GM18951 (cell line): ENCODE results near the gene RRAS.

Experiments
- POLR2A ChIP-seq: IDR thresholded peaks from 4 replicates; pipeline ENCODE4 v1.6.1; 2011; ENCODE audit warnings: mild to moderate bottlenecking; ENCODE audit not compliant: insufficient read length, insufficient read depth; ENCODE audit errors: extremely low read depth
- in situ Hi-C: fragments of 300-500 bp; cut with MboI; formaldehyde crosslinking; loops from one replicate; pipeline ENCODE4 v1.12.0; 2022; ENCODE audit warnings: low sequenced_read_pairs, mixed read lengths, inconsistent platforms; ENCODE audit not compliant: unreplicated experiment

The RRAS gene

DNA sequence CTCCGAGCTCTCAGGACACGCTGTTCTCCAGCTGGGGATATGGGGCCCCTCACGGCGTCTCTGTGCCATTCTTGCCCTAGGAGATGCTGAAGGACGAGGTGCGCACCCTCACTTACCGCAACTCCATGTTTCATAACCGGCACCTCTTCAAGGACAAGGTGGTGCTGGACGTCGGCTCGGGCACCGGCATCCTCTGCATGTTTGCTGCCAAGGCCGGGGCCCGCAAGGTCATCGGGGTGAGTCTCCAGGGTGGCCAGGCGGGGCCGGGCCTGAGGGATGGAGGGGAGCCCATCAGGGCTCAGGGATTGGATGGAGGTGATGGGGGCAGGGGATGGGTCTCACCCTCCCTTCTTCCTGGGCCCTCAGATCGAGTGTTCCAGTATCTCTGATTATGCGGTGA is 41.9 kb upstream of the RRAS start:
- in situ Hi-C loops = no loop called here
- no peak for TF ChIP-seq POLR2A

DNA sequence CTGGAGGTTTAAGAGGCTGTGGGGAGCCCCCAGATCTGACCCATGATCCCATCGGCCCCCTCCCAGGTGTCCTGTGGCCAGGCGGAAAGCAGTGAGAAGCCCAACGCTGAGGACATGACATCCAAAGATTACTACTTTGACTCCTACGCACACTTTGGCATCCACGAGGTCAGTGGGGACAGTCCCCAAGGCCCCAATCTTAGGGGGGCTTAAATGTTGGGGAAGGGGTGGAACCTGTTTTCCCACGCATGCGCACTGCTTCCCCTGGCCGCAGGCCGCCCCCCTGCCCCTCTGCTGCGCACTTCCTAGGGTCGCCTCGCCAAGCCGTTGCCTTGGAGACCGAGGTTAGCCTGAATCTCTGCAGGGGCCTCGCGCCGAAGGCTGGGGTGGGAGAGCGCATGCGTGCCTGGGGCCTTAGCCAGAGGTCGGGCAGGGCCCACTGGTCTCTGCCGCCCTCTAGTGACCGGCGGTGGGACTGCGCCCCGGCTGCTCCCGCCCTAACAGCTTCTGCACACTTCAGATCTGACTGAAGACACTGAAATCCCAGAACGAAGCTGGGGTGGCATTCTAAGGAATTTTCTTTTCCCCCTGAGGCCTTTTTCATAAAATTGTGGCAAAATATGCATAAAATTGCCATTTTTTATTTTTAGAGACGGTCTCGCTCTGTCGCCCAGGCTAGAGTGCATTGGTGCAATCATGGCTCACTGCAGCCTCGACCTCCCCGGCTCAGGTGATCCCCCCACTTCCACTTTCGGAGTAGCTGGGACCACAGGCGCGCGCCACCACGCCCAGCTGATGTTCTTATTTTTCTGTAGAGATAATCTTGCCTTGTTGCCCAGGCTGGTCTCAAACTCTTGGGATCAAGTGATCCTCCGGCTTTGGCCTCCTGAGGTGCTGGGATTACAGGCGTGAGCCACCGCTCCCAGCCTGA is 40.7 kb upstream of the RRAS start:
- in situ Hi-C loops = no loop called here

DNA sequence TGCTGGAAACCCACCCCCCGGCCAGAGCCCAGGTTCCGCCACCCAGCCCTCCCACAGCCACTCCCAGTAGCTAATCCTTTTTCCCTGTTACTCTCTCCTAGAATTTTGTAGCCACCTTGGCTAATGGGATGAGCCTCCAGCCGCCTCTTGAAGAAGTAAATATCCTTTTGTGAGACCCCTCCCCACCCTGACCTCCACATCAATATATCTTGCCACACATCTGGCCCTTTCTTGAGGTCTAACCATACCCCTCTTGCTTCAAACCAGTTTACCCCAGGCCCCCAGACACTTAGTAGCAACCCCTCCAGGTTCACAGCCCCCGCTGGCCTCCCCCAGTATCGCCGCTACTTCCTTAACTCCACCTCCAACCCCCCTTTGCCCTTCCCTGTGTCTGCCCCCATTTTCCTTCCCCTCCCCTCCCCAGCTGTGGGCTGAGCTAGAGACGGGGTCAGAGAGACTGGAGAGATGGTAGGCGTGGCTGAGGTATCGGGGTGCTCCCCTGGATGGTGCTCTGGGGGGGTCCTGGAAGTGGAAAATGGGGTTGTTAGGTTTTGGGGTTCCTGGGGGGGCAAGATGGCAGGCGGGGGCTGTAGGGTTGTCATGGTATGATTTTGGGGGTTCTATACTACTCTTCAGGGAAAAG is 39.9 kb upstream of the RRAS start:
- in situ Hi-C loops = no loop called here
- no peak for TF ChIP-seq POLR2A

More for the DNA sequence above, 40.7 kb upstream of the RRAS start:
- TF ChIP-seq POLR2A = peak; percentile 30

DNA sequence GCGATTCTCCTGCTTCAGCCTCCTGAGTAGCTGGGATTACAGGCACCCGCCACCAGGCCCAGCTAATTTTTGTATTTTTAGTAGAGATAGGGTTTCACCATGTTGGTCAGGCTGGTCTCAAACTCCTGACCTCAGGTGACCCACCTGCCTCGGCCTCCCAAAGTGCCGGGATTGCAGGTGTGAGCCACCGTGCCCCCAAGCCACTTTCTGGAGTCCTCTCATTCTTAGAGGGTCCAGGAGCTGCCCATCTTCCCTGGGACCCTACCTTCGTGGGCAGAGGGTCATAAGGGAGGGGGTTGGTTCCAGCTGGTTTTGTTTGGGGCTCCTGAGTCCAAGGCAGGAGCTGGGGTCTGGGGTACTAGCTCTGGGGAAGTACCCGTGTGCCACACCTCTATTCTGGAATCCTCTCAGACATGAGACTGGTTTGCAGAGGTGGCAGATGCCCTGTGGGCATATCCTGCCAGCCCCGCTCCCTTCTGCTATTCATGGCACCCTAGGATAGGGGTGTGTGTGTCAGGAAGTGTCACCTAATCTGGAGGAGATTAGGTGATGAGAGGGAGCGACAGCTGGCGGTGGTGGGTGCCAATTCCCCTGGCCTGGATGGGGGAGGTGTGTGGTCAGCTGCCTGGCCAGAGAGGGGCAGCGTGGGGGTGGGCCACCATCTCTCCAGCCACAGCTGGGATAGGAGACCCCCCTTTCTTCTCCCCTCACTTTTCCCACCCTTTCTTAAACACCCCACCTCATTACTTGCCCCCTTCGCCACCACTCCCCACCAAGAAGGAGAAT is 39.2 kb upstream of the RRAS start:
- in situ Hi-C loops = no loop called here
- TF ChIP-seq POLR2A = no peak

DNA sequence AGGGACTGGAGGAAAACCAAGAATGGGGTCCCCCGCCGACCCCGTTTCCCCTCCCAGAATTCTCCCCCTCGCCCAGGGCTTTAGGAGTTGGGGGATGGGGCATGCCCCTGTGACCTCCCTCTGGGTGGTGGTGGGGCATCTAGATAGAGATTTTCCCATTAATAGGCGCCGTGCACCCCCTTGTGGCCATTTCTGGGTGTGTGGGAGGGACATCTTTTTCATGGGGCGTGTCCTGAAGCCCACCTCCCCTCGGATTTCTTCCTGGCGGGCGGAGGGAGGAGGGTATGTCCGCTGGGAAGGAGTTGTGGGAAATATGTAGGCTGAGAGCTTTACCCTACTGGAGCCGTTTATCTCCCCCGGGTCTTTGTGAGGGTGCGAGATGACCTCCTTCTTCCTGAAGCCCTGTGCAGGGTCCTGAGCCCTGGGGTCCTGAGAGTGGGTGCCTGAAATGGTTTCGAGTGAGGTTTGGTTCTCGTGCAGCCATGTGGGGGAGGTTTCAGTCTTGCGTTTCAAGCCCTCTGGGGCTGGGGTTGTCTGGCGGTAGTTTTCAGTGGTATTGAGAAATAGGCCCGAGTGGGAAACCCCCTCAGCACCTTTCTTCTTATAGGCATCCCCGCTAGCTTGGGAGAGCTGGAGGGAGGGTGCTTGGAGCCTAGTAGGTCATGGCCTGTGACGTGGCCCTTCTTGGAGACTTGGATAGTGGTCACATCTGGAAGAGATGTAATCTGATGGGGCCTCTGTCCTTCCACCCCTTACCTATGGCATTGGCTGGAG is 38.1 kb upstream of the RRAS start:
- in situ Hi-C loops = no loop called here
- TF ChIP-seq POLR2A = peak; percentile 22

DNA sequence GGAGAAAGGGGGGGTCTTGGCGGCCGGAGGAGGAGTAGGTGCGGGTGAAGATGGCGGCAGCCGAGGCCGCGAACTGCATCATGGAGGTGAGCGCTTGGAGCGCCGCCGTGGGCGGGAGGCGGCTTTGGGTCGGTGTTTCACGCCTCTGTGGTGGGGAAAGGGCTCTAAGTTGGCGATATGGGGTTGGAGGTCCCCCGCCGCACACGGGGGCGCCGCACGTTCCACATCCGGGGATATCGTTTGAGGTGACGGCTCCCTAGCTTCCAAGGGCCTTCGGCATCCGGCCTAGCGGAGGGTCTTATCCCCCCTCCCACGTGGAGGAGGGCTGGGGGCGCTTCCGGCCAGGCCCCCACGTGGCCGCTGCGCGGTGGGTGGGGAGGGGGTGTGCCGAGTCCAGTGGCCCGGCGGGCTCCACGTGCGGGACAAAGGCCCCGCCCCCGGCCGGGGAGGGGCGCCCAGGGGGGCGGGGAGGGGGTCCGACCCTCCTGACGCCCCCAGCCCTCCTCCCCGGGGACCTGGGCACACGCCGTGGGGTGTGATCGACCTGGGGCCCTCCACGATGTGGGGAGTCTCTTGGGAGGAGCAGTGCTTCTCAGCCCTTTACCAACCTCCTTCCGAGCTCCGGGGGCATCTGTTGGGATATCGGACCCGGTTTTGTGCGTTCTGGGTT is 37.4 kb upstream of the RRAS start, which contains the start of gene PRMT1:
PRMT1 (plus strand) TSS at position 41 of the 670 bp plus-strand sequence; CDS start at position 51, 10 bp downstream.
- in situ Hi-C loops = no loop called here
- TF ChIP-seq POLR2A = peak; percentile 93

DNA sequence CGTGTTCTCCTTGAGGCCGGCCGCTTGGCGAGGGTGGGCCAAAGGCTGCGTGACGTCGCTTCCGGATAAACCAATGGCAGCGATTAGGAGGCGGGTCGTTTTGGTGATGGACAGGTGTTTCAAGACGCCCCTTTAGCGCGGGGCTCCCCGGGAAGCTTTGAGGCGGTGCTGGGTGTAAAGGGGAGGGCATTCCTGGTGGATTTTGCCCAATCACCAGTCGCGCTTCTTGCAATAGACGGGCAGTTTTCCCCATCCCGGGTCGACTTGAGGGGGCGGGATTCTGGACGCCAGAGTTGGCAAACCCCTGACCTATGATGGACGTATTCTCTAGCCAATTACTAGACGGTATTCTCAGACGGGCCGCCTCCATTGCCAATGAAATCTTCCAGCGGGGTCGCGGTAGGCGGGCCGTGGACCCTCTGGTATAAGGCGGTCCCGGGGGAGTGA is 36.9 kb upstream of the RRAS start:
- in situ Hi-C loops = no loop called here
- TF ChIP-seq POLR2A = no peak

DNA sequence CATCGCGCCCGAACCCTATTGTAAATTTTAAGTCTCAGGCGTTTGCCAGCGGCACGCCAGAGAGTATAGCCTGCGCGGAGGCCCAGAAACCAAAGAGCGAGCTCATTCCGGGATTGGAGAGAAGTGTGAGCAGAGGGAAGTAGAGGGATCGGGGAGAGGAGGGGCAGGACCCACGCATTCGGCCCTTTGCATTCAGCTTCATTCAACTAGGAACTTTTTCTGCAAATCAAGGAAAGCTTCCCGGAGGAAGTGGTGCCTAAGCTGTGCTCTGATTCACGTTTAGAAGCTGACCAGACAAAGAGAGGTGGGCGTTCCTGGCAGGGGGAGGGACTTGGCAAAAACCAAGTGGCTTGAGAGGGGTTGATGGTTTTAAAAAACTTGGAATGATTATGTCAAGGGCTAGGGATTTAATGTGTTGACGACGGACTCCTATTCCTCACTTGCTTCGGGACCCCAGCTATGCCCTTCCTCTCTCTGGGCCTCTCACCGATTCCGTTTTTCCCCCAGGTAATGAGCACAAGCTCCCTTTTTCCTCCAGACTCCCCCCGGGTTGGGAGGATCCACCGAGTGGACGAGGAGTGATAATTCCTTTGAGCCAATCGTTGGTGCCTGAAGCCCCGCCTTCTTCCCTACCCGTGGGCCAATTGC is 36.3 kb upstream of the RRAS start:
- peak; percentile 92 for TF ChIP-seq POLR2A
- in situ Hi-C loops = no loop called here

DNA sequence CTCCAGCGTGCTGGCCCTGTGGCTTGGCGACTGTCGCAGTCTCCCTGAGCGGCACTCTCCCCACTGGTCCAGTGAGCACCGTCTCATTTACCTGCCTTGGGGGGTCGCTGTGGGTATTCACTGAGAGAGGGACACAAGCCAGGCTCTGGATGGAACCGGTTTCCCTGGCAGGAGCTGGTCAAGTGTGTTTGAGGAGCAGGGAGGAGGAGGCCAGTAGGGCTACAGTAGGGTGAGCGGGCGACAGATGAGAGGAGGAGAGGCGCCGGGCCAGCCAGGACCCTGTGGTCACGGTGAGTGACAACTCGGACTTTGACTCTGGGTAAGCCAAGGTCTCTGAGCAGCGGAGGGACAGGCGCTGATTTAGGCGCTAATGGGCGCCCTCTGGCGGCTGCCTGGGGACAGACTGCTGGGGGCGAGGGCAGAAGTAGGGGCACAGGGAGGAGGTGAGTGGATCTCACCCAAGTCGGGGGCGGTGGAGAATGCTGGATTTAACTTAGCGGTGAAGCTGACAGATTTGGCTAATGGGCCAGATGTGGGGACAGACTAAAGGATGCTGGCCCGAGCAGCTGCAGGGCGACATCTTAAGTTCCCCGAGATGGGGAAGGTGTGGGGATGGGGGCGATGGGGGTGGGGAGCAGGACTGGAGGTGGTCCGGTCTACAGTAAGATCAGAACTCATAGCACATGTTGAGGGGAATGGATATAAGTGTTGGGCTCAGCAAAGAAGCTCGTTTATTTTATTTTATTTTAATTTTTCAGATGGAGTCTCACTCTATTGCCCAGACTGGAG is 32.4 kb upstream of the RRAS start:
- in situ Hi-C loops = no loop called here
- no peak for TF ChIP-seq POLR2A

DNA sequence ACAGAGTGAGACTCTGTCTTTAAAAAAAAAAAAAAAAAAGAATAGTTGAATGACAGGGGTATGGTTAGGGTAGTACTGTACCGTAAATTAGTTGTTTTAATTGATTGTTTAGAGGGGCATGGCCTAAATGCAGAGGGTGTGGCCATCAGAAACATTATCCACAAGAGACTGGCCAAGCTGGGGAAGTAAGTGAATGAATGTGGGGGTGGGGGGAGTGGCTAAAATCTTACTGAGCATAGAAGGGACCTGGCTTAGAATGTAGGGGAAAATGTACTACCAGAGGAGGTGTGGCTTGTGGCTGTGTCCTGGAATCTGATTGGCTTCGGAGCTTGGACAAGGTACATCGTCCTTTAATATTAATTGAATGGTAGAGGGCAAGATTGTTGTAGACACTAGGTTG is 29.6 kb upstream of the RRAS start:
- in situ Hi-C loops = no loop called here
- TF ChIP-seq POLR2A = no peak

DNA sequence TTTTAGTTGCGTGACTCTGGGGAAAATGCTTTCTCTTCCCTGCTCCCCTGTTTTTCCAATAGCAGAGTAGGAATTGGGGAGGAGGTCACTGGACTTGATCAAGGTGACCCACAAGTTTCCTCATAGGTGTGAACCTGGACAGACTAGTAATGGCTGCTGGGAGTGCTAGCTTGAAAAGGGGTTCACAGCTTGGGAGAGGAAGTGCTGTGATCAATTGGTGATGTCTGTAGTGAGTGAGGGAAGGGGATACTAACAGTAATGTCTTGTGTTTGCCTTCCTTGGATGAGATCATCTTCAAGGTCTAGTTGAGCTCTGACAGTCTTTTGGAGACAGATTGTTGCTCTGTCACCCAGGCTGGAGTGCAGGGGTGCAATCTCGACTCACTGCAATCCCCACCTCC is 27.5 kb upstream of the RRAS start:
- no peak for TF ChIP-seq POLR2A
- in situ Hi-C loops = no loop called here
